ENCODE results near the gene CTSD.

GRCh38 chr11:1729692-1730011 lies 34.1 kb downstream of the CTSD start:
- TF ChIP-seq POLR2AphosphoS5 (IDR thresholded peaks at IDR 0.05) (no peak), CTCF (IDR thresholded peaks at IDR 0.05) (no peak), POLR2A (IDR thresholded peaks at IDR 0.05) (no peak), EP300 (IDR thresholded peaks at IDR 0.05) (no peak)
